ENCODE results near the gene WDR45B.

- TF ChIP-seq CTCF (IDR thresholded peaks at IDR 0.05; ENCODE audit: poor library complexity) (no peak), EZH2 (IDR thresholded peaks at IDR 0.05; ENCODE audit: borderline replicate concordance) (no peak)
These were observed 565 bp downstream of the WDR45B start for GRCh38 chr17:82647593-82648164.

All from hepatocyte (in vitro differentiated cells).